D341Med (cell line): ENCODE measurements around the gene EGFLAM.

Experiments used
- DNase-seq: peaks from one replicate; pipeline ENCODE4 v3.0.0; 2012; ENCODE audit warnings: low spot score

The EGFLAM gene

DNA sequence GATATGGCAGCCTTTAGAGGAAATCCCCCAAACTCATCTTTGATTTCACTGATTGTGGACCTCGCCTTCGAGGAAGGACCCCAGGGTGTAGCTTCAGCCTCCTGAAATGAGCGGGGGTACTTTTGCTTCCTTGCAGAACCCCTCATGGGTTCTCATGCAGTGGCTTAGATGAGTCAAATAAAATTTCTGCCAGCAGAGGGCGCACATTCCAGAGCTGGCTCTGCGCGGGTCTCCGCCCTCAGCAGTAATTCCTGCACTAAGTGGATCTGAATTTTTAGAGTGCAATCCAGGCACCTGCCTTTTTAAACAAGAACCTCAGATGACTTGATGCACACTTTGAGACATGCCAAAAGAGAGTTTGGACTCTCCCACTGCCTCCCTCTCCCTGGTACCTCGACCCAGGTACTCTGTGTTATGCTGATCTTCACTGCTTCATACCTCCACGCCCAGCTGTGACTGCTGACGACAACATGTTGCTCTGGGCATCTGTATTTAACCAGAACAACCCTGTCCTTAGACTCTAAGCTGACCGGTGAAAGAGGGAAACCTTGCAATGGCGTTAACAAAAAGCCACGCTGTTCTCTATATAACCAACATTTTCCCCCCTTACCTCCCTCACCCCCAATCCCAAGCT is 7.3 kb downstream of the EGFLAM start:
- DNase-seq: peak; percentile 73

DNA sequence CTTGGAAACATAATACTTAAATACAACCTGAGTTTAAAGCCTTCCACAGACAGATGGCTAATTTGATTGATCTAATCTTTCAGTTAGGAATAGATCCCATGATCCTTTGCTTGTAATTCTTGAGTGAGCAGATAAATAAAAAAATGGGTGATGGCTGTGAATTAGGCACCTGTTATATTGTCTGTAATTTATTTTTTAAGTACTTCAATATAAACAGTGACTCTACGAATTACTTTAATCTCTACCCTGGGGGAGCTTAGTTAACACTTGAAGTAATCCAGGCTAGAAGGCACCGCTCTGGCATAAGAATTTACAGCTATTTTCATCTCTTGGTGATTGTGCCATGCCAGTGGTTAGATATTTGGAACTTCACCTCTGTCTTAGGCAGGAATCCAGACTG is 9.0 kb downstream of the EGFLAM start:
- DNase-seq: peak; percentile 60

DNA sequence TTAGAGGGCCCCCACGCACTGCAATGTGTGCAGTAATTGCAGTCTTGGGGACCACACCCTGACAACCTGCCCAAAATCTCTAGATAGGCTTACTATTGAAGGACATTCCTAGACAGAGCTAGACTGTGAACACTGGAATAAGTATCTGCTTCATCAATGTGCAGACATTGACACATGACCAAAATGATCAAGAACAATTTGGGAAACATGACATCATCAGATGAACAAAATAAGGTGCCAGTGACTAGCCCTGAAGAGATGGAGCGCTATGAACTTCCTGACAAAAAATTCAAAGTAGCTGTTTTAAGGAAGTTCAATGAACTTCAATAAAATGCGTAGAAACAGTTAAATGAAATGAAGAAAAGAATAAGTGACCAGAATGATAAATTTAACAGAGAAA is 15.3 kb downstream of the EGFLAM start:
- no peak for DNase-seq

DNA sequence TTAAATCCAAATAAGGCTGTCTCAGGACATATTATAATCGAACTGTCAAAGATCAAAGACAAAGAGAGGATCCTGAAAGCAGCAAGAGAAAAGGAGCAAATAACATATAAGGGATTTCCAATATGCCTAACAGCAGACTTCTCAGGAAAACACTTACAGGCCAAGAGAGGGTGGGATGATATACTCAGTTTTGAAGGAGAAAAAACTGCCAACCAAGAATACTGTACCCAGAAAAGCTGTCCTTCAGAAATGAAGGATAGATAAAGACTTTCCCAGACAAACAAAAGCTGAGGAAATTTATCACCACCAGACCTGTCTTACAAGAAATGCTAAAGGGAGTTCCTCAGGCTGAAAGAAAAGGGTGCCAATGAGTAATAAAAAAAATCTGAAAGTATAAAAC is 16.0 kb downstream of the EGFLAM start:
- no peak for DNase-seq

DNA sequence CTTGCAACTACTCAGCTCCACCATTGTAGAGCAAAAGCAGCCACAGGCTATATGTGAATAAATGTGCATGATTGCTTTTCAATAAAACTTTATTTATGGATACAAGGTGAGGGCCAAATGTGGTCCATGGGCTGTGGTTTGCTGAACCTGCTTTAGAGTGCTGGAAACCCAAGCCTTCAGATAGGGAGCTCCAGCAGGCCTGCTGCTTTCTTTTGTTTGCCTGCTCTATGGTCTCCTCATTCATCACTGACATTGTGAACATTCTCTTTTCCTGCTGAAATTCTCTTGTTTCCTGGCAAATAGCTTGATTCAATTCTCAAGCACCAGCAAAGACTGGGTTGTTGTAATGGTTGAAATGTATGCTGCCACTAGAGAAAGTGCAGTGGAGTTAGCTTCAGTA is 26.0 kb downstream of the EGFLAM start:
- no peak for DNase-seq

DNA sequence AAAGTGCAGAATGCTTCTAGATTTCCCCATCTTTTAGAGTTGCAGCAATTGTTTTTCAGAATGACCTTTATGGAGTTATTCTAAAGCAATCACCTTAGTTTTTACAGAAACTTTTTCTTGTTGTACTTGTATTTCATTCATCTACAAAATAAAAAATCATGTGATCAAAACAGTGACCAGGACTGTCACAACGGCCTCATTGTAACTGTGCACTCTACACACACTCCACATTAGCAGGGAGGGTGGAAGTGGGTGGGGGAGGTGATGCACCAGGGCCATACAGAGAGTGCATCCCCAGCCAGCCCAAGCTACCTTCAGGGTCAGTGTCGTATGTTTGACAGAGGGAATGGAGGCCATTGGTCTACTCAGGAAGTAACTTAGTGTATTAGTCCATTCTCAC is 26.9 kb downstream of the EGFLAM start:
- DNase-seq: no peak

- DNase-seq: no peak
Observed at GRCh38 chr5:38286002-38286401, 27.6 kb downstream of the EGFLAM start.

DNA sequence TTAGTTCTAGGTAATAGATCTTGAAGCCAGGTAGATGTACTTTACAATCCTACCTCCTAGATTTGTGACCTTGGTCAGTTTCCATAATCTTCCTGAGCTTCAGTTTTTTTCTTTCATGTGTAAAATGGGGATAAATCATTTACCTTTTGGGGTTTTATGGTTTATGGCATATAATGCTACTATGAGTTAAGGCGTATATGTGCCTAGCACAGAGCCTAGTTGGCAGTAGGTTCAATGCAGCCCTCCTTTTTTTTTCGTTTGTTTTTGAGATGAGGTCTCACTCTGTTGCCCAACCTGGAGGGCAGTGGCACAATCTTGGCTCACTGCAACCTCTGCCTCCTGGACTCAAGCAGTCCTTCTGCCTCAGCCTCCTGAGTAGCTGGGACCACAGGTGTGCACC is 28.8 kb downstream of the EGFLAM start:
- no peak for DNase-seq

- DNase-seq: no peak
Observed at GRCh38 chr5:38289457-38289856, 31.1 kb downstream of the EGFLAM start.

DNA sequence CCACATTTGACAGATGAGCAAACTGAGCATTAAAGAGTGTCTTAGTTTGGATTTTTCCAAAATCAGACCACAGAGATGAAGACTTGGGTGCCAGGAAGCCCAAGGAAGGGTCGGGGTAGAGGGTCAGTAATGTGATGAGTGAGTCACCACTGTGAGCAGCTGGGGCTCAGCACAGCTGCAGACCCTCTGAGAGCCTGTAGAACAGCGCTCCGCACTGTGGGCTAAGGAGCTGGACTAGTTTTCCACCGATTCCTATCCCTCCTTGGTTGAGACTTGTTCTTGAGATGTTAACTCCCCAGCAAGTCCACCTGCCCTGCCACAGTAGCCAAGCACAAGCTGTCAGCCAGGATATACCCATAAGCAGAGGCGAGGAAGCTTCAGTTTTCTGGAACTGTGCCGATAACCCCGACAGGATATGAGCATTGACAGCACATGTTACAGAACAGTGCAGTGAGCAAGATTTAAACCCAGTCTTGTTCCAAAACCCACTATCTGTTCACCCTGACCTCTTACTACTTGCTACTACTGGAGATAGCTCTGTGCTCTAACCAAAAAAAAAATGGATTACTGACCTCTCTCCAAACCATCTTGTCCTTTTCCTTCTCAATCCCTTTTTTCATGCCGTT is 31.8 kb downstream of the EGFLAM start:
- DNase-seq: no peak

DNA sequence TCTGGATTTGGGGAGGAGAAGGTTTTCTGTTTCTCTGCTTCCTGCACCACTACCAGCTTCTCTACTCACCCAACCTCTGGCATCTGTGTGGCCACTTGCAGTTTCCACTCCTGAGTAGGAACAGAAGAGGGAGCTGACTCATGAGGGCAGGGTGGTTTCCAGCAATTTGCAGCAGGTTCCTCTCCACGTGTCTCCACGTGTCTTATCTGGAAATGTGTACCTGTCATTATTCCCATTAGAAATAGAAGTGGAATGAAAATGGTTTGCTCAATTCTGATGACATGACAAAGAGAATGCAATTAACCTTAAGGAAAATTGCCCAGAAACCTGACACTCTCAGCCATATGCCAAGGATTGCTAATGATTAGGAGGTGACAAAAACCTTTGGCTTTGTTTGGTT is 33.0 kb downstream of the EGFLAM start:
- no peak for DNase-seq

- no peak for DNase-seq
Observed at GRCh38 chr5:38292228-38292627, 33.9 kb downstream of the EGFLAM start.

DNA sequence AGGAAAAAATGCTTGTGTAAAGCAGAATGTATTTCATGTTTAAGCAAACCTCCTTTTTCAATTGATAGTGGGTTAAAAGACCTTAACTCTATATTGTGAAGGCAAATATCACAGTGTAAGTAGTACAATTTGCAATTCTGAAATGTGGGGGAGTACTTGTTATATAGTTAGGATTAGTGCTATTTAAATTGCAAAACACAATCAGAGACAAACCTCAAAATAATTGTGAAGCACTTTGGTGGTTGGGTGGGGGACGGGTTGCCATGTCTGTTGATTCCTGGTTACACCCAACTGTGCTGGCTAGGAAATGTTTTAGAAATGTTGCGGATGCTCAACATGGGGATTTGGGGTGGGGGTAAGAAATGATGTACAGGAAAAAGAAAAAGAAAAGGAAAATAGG is 37.4 kb downstream of the EGFLAM start:
- no peak for DNase-seq

DNA sequence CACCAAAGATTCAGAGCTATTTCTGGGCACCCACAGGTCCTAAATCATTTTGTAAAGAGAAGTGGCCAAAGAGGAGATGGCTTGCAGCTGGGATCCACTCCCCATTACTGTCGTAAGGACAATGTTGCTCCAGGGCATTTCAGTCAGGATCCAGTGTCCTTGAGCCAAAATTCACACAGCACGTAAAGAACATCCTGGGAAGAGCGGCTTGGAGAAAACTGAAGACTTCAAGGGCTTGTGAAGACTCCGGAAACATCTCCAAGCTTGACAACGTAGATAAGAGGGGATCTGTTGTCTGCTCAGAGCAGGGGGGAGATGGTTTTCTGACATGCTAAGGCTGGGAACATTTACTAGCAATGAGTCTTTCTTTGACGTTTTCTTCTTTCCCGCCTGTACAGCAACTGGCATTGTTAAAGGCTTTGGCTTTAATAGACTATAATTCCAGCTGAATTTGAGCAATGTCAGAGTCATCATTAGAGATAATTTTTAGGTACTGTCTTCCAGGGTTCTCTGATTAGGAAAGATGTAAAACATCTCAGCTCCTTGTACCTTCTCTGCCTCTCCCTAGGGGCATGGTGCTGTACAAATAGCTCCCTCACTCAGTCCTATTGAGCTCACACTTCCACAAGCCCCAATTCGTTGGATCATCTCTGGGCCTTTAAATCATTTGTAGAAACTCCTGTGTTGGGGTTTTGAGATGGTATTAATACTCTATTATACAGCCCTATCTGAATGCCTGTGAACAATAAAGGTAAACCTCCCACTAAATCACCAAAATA is 39.7 kb downstream of the EGFLAM start:
- DNase-seq: no peak

DNA sequence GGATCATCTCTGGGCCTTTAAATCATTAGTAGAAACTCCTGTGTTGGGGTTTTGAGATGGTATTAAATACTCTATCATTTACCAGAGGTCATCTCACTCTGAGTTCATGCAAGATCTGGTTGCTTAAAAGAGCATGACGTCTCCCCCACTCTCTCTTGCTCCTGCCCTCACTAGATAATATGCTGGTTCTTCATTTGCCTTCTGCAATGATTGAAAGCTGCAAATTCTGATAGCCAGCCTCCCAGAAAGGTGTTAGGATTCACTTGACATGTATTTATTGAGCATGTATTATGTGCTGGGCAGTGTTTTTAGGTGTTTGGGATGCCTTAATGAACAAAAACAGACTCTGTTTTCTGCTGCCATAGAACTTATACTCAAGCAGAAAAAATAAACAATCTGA is 41.2 kb downstream of the EGFLAM start:
- DNase-seq: no peak

DNA sequence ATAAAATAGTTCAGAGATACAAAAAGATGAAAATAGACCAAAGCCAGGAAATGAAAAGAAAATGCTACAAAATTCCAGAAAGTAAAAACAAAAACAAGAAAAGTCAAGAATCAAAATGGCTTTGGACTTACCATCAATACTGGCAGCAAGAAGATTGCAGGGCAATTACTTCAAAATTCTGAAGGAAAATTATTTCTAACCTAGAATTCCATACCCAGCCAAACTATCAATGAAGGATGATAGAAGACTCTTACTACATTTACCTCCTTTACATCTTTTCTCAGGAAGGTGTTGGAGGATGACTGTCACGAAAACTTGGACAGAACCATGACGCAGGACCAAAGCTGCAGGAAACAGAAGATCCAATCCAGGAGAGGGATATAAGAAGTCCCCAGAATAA is 46.8 kb downstream of the EGFLAM start:
- no peak for DNase-seq

DNA sequence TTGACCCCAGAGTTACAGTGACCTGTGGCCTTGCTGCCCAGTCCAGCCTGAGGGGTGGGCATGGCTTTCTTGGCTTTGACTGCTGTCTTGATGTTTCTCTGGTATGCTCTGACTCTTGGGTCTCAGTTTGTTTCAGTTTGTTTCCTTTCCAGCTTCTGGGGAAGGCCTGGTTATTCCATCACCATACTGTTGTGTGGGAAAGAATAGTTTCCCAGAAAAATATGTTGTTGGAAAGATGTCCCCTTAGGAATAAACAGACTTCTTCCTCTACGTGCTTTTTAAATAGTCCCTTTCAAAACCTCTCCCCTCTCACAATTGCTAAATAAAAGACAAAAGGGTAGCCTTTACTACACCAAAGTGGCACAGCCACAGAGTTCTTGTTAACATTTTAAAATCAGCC is 49.5 kb downstream of the EGFLAM start:
- DNase-seq: no peak

DNA sequence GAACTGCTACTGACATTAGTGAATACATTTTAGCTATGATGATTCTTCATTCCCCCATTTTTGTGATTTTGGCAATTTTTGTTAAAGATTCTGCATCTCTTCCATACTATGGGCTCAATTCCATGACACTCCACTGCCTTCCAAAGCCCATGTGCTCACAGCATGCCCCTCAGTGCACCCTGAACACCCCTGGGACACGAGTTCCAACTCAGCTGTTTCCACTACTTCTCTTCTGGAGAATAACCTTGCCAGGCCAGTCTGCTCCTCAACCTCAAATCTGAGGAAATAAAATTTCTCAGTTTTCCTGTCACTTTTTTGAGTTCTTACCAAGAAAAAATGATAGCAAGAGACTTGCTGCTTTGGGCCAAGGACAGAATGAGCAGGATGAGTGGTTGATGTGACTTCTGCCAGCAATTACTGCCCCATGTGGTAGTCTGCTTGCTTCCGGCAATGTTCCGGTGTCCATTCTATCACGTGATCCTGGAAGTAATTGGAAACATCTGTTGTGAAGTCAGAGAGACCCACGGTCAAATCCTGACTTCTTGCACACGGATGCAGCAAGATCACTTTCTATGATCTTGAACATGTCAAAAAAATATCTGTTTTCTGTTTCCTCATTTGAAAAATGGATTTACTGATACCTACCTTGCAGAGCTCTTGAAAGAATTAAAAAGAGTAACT is 58.3 kb downstream of the EGFLAM start:
- no peak for DNase-seq

DNA sequence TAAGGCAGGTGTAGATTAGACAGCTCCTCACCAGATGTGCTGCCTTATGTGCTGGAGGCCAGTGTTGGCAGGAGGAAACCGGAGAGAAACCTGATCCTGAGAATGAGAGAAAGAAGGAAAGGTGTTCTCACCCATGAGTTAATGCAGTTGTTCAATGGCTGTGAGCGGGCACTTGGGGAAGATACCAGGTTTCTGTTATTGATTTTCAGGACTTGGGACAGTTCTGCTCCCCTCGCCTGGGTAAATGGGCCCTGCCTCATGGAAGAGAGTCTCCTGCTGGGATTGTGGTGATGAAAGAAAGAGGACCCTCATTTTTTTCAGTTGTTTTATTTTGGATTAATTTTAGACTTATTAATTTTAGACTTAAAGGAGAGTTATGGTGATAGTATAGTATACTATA is 59.5 kb downstream of the EGFLAM start:
- no peak for DNase-seq

- DNase-seq: no peak
Observed at GRCh38 chr5:38319491-38319890, 61.1 kb downstream of the EGFLAM start.

DNA sequence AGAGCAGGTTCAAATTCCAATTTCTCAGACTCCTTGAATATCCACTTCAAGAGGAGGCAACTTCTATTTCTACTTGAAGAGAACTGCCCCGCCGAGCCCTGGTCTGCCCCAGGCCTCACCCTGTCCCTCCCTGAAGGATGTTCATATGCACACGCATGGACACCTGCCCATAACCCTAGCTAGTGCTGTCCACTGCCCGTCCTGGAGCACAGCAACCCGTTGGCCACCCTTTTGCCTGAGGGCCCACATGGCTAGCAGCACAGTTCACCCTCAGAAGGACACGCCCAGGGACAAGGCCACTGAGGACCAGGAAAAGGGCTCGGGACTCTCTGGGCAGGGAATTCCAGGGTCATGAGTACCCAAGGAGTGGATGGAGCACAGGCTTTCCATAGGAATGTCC is 63.6 kb downstream of the EGFLAM start:
- DNase-seq: no peak

DNA sequence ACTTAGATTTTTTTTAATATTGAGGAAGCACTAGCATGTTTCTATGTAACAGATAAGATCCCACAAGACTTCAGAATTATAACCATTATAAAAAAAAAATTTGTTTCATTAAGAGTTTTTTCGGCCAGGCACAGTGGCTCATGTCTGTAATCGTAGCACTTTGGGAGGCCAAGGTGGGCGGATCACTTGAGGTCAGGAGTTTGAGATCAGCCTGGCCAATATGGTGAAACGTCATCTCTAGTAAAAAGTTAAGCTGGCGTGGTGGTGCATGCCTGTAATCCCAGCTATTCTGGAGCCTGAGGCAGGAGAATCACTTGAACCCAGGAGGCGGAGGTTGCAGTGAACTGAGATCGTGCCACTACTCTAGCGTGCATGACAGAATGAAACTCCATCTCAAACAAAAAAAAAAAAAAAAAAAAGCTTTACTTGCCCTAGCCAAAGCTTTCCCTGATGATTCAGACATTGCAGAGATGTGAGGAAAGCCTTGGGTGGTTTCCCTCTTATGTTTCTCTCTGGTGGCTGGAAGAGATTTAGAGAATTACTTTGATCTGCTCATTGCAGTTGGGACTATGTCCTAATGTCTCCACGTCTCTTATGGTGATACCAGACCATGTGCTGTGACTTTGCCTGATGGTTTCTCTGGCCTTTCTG is 65.4 kb downstream of the EGFLAM start:
- DNase-seq: no peak
